HG03139 (cell line): ENCODE results near the gene TEPSIN.
A peak's percentile ranks its signal among the peaks of the same experiment; 100 is the strongest.

Source experiments
- ATAC-seq: cut with Tn5 transposase; IDR thresholded peaks from one replicate; pipeline ENCODE4 v1.9.1; 2021; ENCODE audit not compliant: unreplicated experiment

TEPSIN gene

GRCh38 chr17:81222906-81223761 lies 15.7 kb downstream of the TEPSIN start, which contains the start of gene CEP131:
CEP131 (minus strand) TSS chr17:81222965; CDS start chr17:81220056, 2,909 bp downstream.
- peak; percentile 92 for ATAC-seq

- ATAC-seq: no peak
These were observed 16.3 kb downstream of the TEPSIN start for GRCh38 chr17:81222620-81222905.

- no peak for ATAC-seq
These were observed 16.8 kb downstream of the TEPSIN start for GRCh38 chr17:81221842-81222619.

GRCh38 chr17:81221371-81221841 lies 17.4 kb downstream of the TEPSIN start:
- no peak for ATAC-seq

- ATAC-seq: no peak
These were observed 19.2 kb downstream of the TEPSIN start for GRCh38 chr17:81219476-81220180.

- ATAC-seq: no peak
These were observed 19.9 kb downstream of the TEPSIN start for GRCh38 chr17:81218991-81219390.

- no peak for ATAC-seq
These were observed 20.4 kb downstream of the TEPSIN start for GRCh38 chr17:81218459-81218858.

GRCh38 chr17:81217491-81217890 lies 21.4 kb downstream of the TEPSIN start:
- no peak for ATAC-seq

GRCh38 chr17:81213978-81214377 lies 24.9 kb downstream of the TEPSIN start:
- ATAC-seq: no peak

- no peak for ATAC-seq
These were observed 26.5 kb downstream of the TEPSIN start for GRCh38 chr17:81212365-81212764.

GRCh38 chr17:81210868-81211267 lies 28.0 kb downstream of the TEPSIN start:
- ATAC-seq: no peak

- no peak for ATAC-seq
These were observed 28.4 kb downstream of the TEPSIN start for GRCh38 chr17:81210466-81210865.

GRCh38 chr17:81209141-81209540 lies 29.7 kb downstream of the TEPSIN start:
- no peak for ATAC-seq

- ATAC-seq: no peak
These were observed 30.2 kb downstream of the TEPSIN start for GRCh38 chr17:81208651-81209050.

GRCh38 chr17:81207610-81208581 lies 31.0 kb downstream of the TEPSIN start:
- ATAC-seq: no peak

- no peak for ATAC-seq
These were observed 32.2 kb downstream of the TEPSIN start for GRCh38 chr17:81206657-81207056.

- ATAC-seq: no peak
These were observed 32.7 kb downstream of the TEPSIN start for GRCh38 chr17:81206166-81206565.

GRCh38 chr17:81204578-81204977 lies 34.3 kb downstream of the TEPSIN start:
- ATAC-seq: no peak

- no peak for ATAC-seq
These were observed 35.7 kb downstream of the TEPSIN start for GRCh38 chr17:81203136-81203535.

- ATAC-seq: no peak
These were observed 36.5 kb downstream of the TEPSIN start for GRCh38 chr17:81202318-81202717.
